NCI-H1105 (cell line): ENCODE measurements around the gene NOL12.
"Not testable (repeated sequence)": the region's sequence is repeated elsewhere in the genome, so short reads cannot be mapped to it uniquely, and the experiment has no call there.

Experiments used
- DNase-seq: peaks from one replicate; lab custom pipeline; 2025; lab: John Stamatoyannopoulos, UW

The NOL12 gene, protein sequence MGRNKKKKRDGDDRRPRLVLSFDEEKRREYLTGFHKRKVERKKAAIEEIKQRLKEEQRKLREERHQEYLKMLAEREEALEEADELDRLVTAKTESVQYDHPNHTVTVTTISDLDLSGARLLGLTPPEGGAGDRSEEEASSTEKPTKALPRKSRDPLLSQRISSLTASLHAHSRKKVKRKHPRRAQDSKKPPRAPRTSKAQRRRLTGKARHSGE

DNA sequence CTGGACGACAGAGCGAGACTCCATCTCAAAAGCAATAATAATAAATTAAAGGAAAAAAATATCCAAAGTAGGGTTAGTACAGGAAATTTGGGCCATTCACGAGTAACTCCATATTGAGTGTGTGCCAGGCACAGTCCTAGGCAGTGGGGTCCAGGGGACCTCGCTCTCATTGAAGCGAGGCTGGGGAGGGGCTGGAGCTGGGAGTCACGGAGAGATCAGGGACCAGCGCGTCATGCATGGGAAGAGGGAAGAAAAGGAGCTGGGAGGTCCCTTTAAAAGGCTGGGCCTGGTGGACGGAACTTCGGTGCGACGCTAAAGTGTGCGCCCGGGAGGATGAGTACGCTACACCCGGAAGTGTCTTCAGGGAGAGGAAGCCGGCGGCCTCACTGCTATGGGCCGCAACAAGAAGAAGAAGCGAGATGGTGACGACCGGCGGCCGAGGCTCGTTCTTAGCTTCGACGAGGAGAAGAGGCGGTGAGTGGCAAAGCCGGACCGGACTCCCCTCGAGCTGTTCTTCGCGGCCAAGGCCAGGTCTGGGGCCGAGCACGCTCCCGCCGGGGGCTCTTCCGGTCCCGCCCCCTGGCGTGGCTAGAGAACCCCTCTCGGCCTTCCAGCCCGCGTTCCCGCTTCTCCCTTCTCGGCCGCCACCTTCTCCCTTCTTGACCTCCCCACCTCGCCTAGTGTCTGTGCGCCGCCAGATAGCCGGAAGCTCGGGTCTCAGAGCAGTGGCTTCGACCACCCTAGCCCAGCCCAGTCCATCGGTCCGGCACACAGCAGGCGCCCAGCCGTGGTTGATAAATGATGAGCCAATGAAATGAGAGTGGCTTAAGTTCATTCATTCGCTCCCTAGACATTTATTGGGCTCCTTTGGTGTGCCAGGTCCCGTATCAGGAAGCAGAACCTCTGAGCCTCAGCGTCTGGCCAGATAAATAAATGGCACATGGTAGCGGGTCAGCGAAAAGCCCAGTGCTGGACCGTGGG lies at the start of gene NOL12:
Gene NOL12 (plus strand): TSS at position 342 of the 981 bp plus-strand sequence. CDS start 50 bp downstream, at position 392.
- DNase-seq = peak; percentile 69

DNA sequence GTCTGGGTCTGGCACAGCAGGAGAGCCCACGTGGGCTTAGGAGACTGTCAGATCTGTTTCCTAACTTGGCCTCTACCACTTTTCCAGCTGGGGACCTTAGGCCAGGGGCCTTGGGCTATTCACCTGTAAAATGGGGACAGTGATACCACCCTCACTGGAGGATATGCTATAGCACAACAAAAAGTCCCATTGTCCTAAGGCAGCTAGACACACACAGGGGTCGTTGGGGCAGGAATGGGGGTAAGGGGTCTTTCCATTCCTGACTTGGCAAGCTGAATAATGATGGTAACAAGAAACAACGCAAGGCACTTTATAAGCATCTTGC lies 49.2 kb upstream of the NOL12 start:
- no peak for DNase-seq

- DNase-seq = no peak
These were observed 47.6 kb upstream of the NOL12 start for GRCh38 chr22:37638391-37639069.

DNA sequence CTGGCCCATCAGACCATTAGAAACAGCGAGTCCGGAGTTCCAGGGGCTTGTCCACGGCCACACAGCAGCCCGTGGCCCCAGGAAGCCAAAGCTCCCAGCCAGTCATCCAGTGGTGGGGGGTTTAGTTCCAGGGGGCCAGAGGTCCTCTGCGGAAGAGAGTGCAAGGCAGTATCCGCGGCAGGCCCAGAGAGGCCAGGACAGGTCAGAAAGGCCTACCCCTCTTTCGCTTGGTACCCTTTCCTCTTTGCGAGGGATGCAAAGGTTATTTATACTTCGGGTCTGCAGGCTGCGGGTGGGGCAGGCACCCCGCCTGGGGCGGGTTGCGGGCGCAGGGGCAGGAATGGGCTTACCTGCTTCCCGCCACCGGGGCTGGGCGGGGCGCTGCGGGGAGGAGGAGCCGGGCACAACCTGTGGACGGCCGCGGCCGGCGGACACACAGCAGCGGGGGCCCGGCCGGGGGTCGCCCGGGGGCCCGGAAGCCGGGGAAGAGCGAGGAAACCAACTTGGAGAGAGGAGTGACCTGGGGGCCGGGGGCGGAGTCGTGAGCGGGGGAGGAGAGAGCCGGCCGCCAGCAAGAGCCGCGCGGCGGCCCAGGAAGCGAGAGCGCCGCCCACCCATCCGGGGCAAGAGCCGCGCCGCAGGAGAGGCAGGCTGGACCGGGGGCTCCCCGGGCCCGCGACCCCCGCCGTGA lies 46.9 kb upstream of the NOL12 start, which contains the start of gene SH3BP1:
Gene SH3BP1 (plus strand): TSS at position 600 of the 691 bp plus-strand sequence. CDS start 119 bp downstream, outside the sequence.
- no peak for DNase-seq

DNA sequence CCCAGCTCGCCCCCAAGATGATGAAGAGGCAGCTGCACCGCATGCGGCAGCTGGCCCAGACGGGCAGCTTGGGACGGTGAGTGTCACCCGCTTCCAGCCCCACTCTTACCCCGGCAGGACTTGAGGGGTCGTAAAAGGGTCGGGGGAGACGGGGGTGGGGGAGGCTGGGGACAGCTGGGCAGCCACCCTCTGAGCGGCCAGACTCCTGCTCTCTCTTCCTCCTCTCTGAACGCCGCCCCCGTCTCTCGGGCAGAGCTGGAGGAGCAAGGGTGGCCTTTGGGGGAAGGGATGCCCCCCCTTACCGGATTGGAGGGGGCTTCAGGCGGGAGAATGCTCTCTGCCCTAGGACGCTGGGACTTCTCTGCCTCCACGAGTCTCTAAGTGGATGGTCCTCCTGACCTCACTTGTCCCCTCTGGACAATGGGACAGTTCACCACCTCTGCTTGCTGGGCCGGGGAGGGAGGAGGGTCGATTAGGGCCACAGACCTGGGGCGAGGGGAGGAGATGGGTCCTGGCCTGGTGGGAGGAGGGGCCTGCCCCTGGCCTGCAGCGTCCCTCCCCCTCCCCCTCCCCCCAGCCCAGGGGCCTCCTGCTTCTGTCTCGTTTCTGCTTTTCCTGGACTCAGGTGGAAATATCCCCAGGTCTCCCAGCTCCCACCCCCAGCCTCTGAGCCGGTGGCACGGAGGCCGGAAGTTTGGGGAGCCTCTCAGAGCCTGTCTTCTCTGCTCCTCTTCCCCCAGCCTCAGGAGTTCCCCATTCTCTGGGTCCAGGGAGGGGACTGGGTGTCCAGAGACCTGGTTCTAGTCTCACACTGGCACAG lies 46.2 kb upstream of the NOL12 start:
- DNase-seq = no peak

DNA sequence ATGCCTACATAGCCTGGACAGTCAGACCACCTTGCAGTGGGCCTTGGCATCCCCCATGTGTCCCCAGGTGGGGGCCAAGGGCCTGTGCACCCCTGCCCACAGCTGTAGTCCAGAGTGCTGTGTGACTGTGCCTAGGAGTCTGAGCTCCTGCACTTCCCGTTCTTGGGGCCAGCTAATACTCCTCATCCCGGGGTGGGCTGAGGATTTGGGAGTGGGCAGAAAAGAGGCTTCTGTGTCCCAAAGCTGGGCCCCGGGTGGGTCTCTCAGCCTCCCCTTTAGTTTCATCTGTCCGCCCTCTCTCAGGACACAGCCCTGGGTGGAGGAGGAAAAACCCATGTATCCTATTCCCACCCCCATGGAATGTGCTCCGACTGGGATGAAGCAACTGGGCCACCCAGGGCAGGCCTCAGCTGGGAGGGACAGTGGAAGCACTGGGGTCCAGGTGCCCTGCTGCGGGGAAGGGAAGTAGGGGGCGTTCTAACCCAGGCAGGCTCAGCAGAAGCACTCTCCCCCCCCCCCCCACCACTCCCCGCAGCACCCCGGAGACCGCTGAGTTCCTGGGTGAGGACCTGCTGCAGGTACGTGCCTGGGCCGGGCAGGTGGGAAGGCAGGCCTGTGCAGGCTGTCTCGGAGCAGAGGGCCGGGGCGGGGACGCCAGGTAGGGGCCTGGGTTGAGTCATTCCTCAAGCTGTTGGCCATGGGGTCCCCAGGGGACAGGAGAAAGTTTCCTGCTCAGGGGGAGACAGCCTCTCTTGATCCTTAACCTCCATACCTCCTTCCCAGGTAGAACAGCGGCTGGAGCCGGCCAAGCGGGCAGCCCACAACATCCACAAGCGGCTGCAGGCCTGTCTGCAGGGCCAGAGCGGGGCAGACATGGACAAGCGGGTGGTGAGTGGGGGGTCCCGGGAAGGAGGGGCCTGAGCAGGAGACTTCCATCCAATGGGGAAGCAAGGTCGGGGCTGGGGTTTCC lies 45.3 kb upstream of the NOL12 start:
- DNase-seq = no peak

DNA sequence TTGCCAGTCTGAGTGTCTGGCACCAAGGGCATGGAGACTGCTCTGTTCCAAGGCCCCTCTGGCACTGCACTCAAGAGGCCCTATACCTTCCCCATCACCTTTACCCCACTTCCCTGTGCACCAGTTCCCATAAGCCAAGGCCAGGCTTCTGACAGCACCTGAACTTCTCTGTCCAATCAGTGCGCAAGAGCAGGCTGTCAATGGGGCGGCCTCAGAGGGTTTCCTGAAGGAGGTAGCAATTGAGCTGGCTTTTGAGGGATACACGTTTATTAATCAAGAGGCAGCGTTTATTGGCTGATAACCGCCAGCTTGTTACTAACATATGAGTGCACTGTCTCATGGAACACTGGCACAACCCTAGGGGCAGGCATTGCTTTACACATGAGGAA lies 44.6 kb upstream of the NOL12 start:
- no peak for DNase-seq

DNA sequence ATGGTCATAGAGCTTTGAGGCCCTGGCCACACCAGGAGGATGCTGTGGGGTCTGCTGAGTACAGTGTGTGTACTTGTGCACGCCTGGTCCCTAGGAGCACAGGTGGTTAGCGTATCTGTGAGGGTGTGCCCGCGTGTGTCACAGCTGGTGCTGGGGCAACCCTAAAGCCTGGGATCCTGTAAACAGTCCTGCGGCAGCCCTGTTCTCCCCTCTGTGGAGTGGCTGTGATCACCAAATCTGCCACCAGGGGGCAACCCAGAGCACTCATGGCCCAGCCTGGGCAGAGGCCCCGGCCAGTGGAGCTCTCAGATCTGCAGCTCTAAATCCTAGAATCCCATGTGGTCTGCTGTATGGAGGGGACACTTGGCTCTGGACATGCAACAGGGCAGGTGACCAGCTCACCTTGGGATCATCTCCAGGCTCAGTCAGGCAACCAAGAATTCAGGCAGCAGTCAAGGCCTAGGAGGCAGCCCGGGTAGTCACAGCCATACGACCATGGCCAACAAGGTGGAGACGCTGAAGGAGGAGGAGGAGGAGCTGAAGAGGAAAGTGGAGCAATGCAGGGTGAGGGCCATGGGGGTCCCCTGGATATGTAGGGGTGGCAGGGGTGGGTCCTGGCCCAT lies 42.8 kb upstream of the NOL12 start:
- DNase-seq = no peak

DNA sequence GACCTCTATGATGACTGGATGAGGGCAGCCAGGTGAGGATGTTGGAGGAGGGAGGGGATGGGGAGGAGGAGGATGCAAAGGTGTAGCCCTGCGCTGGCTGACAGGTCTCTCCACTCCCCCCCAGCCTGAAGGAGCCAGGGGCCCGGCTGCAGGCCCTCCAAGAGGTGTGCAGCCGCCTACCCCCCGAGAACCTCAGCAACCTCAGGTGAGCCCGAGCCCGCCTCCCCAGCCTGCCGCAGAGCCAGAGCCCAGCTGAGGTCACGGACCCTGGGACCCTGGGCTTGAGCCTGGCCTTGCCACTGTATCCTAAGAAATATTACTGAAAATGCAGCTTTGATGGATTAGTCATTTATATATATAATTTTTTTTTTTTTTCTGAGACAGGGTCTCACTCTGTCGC lies 38.8 kb upstream of the NOL12 start:
- DNase-seq = no peak

- no peak for DNase-seq
These were observed 38.2 kb upstream of the NOL12 start for GRCh38 chr22:37647928-37648327.

DNA sequence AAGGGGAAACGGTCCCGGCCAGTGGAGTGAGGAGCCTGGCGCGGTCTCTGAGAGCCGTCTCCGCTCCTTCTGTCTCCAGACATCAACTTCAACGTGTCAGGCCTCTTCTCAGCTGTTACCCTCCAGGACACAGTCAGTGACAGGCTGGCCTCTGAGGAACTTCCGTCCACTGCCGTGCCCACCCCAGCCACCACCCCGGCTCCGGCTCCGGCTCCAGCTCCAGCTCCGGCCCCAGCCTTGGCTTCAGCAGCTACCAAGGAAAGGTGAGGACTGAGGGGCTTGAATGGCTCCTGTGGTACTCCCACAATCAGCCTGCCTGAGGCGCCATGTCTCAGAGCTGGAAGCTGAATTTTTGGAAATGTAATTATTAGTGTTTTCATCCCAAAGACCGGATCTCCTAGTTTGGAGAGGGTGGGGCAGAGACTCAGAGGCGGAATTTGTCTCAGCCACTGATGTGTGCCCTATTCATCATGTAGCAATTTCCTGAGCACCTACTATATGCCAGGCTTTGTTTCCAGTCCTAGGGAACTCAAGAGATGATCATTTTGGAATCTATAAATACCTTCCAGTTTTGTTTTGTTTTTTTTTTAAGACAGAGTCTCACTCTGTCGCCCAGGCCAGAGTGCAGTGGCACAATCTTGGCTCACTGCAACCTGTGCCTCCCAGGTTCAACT lies 35.5 kb upstream of the NOL12 start:
- no peak for DNase-seq

- no peak for DNase-seq
These were observed 31.4 kb upstream of the NOL12 start for GRCh38 chr22:37654563-37655251.

GRCh38 chr22:37655252-37655563 lies 30.9 kb upstream of the NOL12 start:
- DNase-seq = no peak

DNA sequence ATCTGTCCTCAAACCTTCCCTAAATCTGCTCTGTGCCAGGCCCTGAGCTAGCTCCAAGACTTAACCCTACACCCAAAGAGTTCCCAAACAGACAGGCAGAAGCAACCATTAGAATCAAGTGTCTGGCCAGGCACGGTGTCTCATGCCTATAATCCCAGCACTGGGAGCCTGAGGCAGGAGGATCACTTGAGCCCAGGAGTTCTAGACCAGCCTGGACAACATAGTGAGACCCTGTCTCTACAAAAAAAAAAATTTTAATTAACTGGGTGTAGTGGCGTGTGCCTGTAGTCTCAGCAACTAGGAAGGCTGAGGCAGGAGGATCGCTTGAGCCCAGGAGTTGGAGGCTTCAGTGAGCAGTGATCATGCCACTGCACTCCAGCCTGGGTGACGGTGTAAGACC lies 29.6 kb upstream of the NOL12 start:
- DNase-seq = not testable (repeated sequence)

- DNase-seq = no peak
These were observed 28.5 kb upstream of the NOL12 start for GRCh38 chr22:37657590-37658132.

GRCh38 chr22:37658133-37659065 lies 27.7 kb upstream of the NOL12 start, which contains the start of gene PDXP:
TSS of gene PDXP (plus strand) at chr22:37658723. CDS start at chr22:37658783, 60 bp downstream.
- DNase-seq = peak; percentile 97
